IMR-90 (cell line): Measurements from ENCODE around the gene ORM1. TPM values are rescaled to one million over a fixed set of nuclear protein-coding genes. Genes with fewer than 3 reads are reported as not detected.

Experiments used
- ATAC-seq: fragments of 200-7000 bp; cut with Tn5 transposase; 2 replicates; pipeline ENCODE4 v1.9.1; 2020; ENCODE audit warnings: low read depth, mild to moderate bottlenecking, moderate library complexity
- BruUV-seq: library from RNA; stranded (reverse); fragments of 400-500 nt; replicated peaks from 2 replicates; lab custom pipeline; 2021; lab: Mats Ljungman, UMichigan
- CTCF ChIA-PET: fragments of 300-600 bp; formaldehyde crosslinking; extraction: SDS; loops from one replicate; lab custom pipeline; 2021; ENCODE audit warnings: antibody characterized with exemption; lab: Yijun Ruan, JAX
- POLR2A ChIA-PET: fragments of 300-600 bp; sonication (Branson Sonifier 250); formaldehyde crosslinking; loops from one replicate; lab custom pipeline; 2022; ENCODE audit warnings: antibody characterized with exemption; ENCODE audit not compliant: unreplicated experiment; lab: Charles Lee
- DNase-seq: peaks from one replicate; pipeline ENCODE4 v3.0.0; 2013
- H2AFZ ChIP-seq: replicated peaks from 2 replicates; pipeline ENCODE3; 2013; ENCODE audit warnings: low read length, mild to moderate bottlenecking; ENCODE audit not compliant: poor library complexity
- H2AK5ac ChIP-seq: 2 replicates; pipeline ENCODE4 v1.6.1; 2013; ENCODE audit warnings: low read depth, low read length, inconsistent platforms
- H2AK9ac ChIP-seq: replicated peaks from 2 replicates; pipeline ENCODE3; 2013; ENCODE audit warnings: mild to moderate bottlenecking, low read depth, low read length, moderate library complexity; ENCODE audit not compliant: poor library complexity
- H2BK120ac ChIP-seq: 2 replicates; pipeline ENCODE4 v1.6.1; 2013; ENCODE audit warnings: low read depth, low read length, inconsistent platforms
- H2BK15ac ChIP-seq: 3 replicates; pipeline ENCODE4 v1.6.1; 2013; ENCODE audit warnings: low read depth, low read length, inconsistent platforms
- H2BK20ac ChIP-seq: 2 replicates; pipeline ENCODE4 v1.6.1; 2013; ENCODE audit warnings: low read depth, mild to moderate bottlenecking, inconsistent platforms, low read length, moderate library complexity
- H2BK5ac ChIP-seq: 2 replicates; pipeline ENCODE4 v1.6.1; 2013; ENCODE audit warnings: mild to moderate bottlenecking, low read depth, low read length, inconsistent platforms; ENCODE audit not compliant: poor library complexity, severe bottlenecking
- H3K14ac ChIP-seq: replicated peaks from 2 replicates; pipeline ENCODE4 v1.6.1; 2013; ENCODE audit warnings: low read depth, low read length, inconsistent platforms
- H3K18ac ChIP-seq: 2 replicates; pipeline ENCODE4 v1.6.1; 2013; ENCODE audit warnings: low read depth, low read length, control low read depth
- H3K23ac ChIP-seq: 2 replicates; pipeline ENCODE4 v1.6.1; 2013; ENCODE audit warnings: low read depth, low read length, inconsistent platforms
- H3K27ac ChIP-seq: 2 replicates; pipeline ENCODE4 v1.5.1; 2013; ENCODE audit warnings: mild to moderate bottlenecking, control low read depth, low read length; ENCODE audit not compliant: insufficient read depth
- H3K27me3 ChIP-seq: 2 replicates; pipeline ENCODE4 v1.6.1; 2013; ENCODE audit warnings: low read length; ENCODE audit not compliant: control insufficient read depth, insufficient read depth
- H3K36me3 ChIP-seq: 2 replicates; pipeline ENCODE4 v1.6.1; 2013; ENCODE audit warnings: low read length, mixed read lengths; ENCODE audit not compliant: control insufficient read depth, insufficient read depth
- H3K4ac ChIP-seq: 2 replicates; pipeline ENCODE4 v1.6.1; 2013; ENCODE audit warnings: low read depth, low read length, inconsistent platforms
- H3K4me1 ChIP-seq: 2 replicates; pipeline ENCODE4 v1.6.1; 2013; ENCODE audit warnings: low read length, mixed read lengths; ENCODE audit not compliant: control insufficient read depth, insufficient read depth
- H3K4me2 ChIP-seq: 2 replicates; pipeline ENCODE4 v1.6.1; 2013; ENCODE audit warnings: low read depth, mild to moderate bottlenecking, control low read depth, low read length, moderate library complexity
- H3K4me3 ChIP-seq: 2 replicates; pipeline ENCODE4 v1.5.1; 2013; ENCODE audit warnings: low read depth, mild to moderate bottlenecking, control low read depth, low read length, moderate library complexity; ENCODE audit not compliant: insufficient read depth
- H3K56ac ChIP-seq: 2 replicates; pipeline ENCODE4 v1.6.1; 2013; ENCODE audit warnings: low read length, inconsistent platforms; ENCODE audit not compliant: insufficient read depth; ENCODE audit errors: extremely low read depth
- H3K79me1 ChIP-seq, 2 experiments: 2 replicates each; pipeline ENCODE4 v1.6.1; 2013; ENCODE audit warnings: low read length in 2 of 2, inconsistent platforms in 1 of 2, low read depth in 1 of 2
- H3K9ac ChIP-seq: 2 replicates; pipeline ENCODE4 v1.6.1; 2013; ENCODE audit warnings: low read depth, low read length, control low read depth
- H3K9me1 ChIP-seq: 2 replicates; pipeline ENCODE4 v1.6.1; 2013; ENCODE audit warnings: low read length, inconsistent platforms; ENCODE audit not compliant: insufficient read depth
- H3K9me3 ChIP-seq: 2 replicates; pipeline ENCODE4 v1.6.1; 2013; ENCODE audit warnings: low read length; ENCODE audit not compliant: control insufficient read depth, insufficient read depth
- H4K20me1 ChIP-seq: 2 replicates; pipeline ENCODE4 v1.6.1; 2013; ENCODE audit warnings: low read length, inconsistent platforms; ENCODE audit not compliant: insufficient read depth
- H4K5ac ChIP-seq: 2 replicates; pipeline ENCODE4 v1.6.1; 2013; ENCODE audit warnings: mild to moderate bottlenecking, low read depth, low read length, control low read depth
- H4K8ac ChIP-seq, 2 experiments: 2 replicates each; pipeline ENCODE4 v1.6.1; 2013; ENCODE audit warnings: low read depth in 2 of 2, low read length in 2 of 2, control low read depth in 1 of 2, inconsistent platforms in 1 of 2
- H4K91ac ChIP-seq: 2 replicates; pipeline ENCODE4 v1.6.1; 2013; ENCODE audit warnings: low read depth, low read length, inconsistent platforms; ENCODE audit not compliant: insufficient read depth
- BHLHE40 ChIP-seq: fragments of 150-350 bp; IDR thresholded peaks from 2 replicates; pipeline ENCODE4 v1.6.1; 2016; ENCODE audit warnings: mild to moderate bottlenecking, low read depth, low read length
- RAD21 ChIP-seq: IDR thresholded peaks from 2 replicates; pipeline ENCODE4 v1.6.1; 2012; ENCODE audit warnings: low read length, improper control_type of control experiment
- whole genome bisulfite sequencing, 2 experiments: methylation state at CpG; one replicate each; pipeline versions ENCODE4 v1.1.5 to v1.1.7; 2013; ENCODE audit warnings: missing lambda C conversion rate in 2 of 2; ENCODE audit not compliant: insufficient read length in 1 of 2; ENCODE audit errors: extremely low coverage in 2 of 2; 5-methylcytosine and 5-hydroxymethylcytosine counted together
- dilution Hi-C: fragments of 300-500 bp; cut with HindIII; formaldehyde crosslinking; loops from one replicate; pipeline ENCODE4 v1.14.3; 2018; ENCODE audit warnings: low sequenced_read_pairs; ENCODE audit not compliant: unreplicated experiment
- in situ Hi-C: fragments of 300-500 bp; cut with MboI; formaldehyde crosslinking; loops from 3 replicates; pipeline ENCODE4 v1.14.3; 2019; ENCODE audit warnings: low sequenced_read_pairs, inconsistent platforms, mixed read lengths
- intact Hi-C: fragments of 100-400 bp; cut with micrococcal nuclease; formaldehyde crosslinking; loops from 2 replicates; pipeline ENCODE4 v1.10.0; 2022
- polyA plus RNA-seq, 3 experiments: library from polyadenylated mRNA; depleted of rRNA; stranded (reverse); fragments of >200 nt; gene quantifications; 2 replicates each; pipeline ENCODE4 v1.2.3, GENCODE V29; 2012; ENCODE audit warnings: low replicate concordance in 1 of 3
- total RNA-seq: library from RNA; depleted of rRNA; stranded (reverse); fragments of >200 nt; gene quantifications from 2 replicates; pipeline ENCODE4 v1.2.3, GENCODE V29; 2012

Gene ORM1
- total and polyA plus RNA-seq, 2 of the 4 experiments (the other 2 are of a cell fraction) = 0.18 TPM; not detected in 1

GRCh38 chr9:114343471-114344187, 20.7 kb downstream of the ORM1 start:
- in situ Hi-C loops (no loop called here), intact Hi-C loops (no loop called here), dilution Hi-C loops (no loop called here)
- TF ChIP-seq BHLHE40 (peak; percentile 37; the same call in 1 of the 2 replicates), RAD21 (no peak)
- Histone ChIP-seq H2AFZ (no peak overlapping the region), H2BK15ac (no peak overlapping the region), H2AK5ac (no peak overlapping the region), H4K8ac (no peak overlapping the region), H3K79me1 (peaks cover 0 to 5% of the 10 kb centered on the region in 2 experiments; a peak in 1 of 4 replicates), H3K14ac (no peak overlapping the region), H2BK5ac (no peak overlapping the region), H2AK9ac (no peak overlapping the region), H3K4ac (no peak overlapping the region), H3K36me3 (peaks cover 71% of the 10 kb centered on the region), H3K4me2 (no peak overlapping the region), H2BK20ac (no peak overlapping the region), H3K56ac (no peak overlapping the region), H4K20me1 (0 out of 2 replicates have a peak, but pooled peaks cover 3% of the 10 kb centered on the region), H3K27ac (no peak overlapping the region), H3K9ac (no peak overlapping the region), H4K5ac (no peak overlapping the region), H4K91ac (no peak overlapping the region), H3K9me3 (no peaks in the 10 kb centered on the region), H3K18ac (no peak overlapping the region), H3K4me3 (no peak overlapping the region), H3K27me3 (no peaks in the 10 kb centered on the region), H2BK120ac (no peak overlapping the region), H3K4me1 (peaks cover 3% of the 10 kb centered on the region), H3K9me1 (peaks cover 6% of the 10 kb centered on the region; the same call in 1 of the 2 replicates), H3K23ac (no peak overlapping the region)
- ChIA-PET CTCF (no interaction called here), POLR2A (no interaction called here)
- ATAC-seq (no peak), DNase-seq (peak; percentile 72)
- BruUV-seq = no TSS peak
- WGBS, 2 experiments = 80% methylated on average over 2 of the region's 9 CpGs; no CpG with 5 or more reads in 1 of the 2 experiments
